ENCODE results near the gene HDAC3. TPM values are rescaled to one million over a fixed set of nuclear protein-coding genes. Genes with fewer than 3 reads are reported as not detected.

HDAC3 gene
- polyA plus RNA-seq, 1 of the 3 experiments (the other 2 are of a cell fraction), result 104 TPM

- H3K79me2 ChIP-seq (ENCODE audit: insufficient read depth), result peaks cover 80% of the 10 kb centered on the region
- H3K9ac ChIP-seq, result no peak overlapping the region
- 97% methylated on average over 2 of the region's 2 CpGs for WGBS (ENCODE audit: low lambda C conversion rate)
- peaks cover 0 to 5% of the 10 kb centered on the region in 2 experiments for H3K36me3 ChIP-seq (replicated peaks in 1 of 2; ENCODE audit: control insufficient read depth in 1 of 2, insufficient read depth in 2 of 2, low read length in 1 of 2)
- POLR2A ChIA-PET, result no interaction called here
- TF ChIP-seq FOXM1 (IDR thresholded peaks at IDR 0.05; ENCODE audit: low read depth), result no peak
- no peak for TF ChIP-seq RXRA (IDR thresholded peaks at IDR 0.05; ENCODE audit: borderline replicate concordance, low read depth)
- TF ChIP-seq TCF12 (IDR thresholded peaks at IDR 0.05), result no peak
- TF ChIP-seq MAX (IDR thresholded peaks at IDR 0.05; ENCODE audit: low read depth), result no peak
- no peak for TF ChIP-seq SIN3A (IDR thresholded peaks at IDR 0.05; ENCODE audit: borderline replicate concordance, low read depth, low read length)
- TF ChIP-seq EP300 (IDR thresholded peaks at IDR 0.05; ENCODE audit: borderline replicate concordance in 1 of 2, low read depth in 1 of 2, low read length in 1 of 2), result no peak
- TF ChIP-seq SMC3 (IDR thresholded peaks at IDR 0.05; ENCODE audit: low read depth, low read length), result no peak
- TF ChIP-seq ELF1 (IDR thresholded peaks at IDR 0.05), result no peak
- TF ChIP-seq MEF2A (IDR thresholded peaks at IDR 0.05; ENCODE audit: borderline replicate concordance, low read depth), result no peak
- no peak for TF ChIP-seq CTCF (IDR thresholded peaks at IDR 0.05)
- TF ChIP-seq FOSL2 (IDR thresholded peaks at IDR 0.05; ENCODE audit: borderline replicate concordance, low read depth), result no peak
- no peak for TF ChIP-seq GATA2 (CRISPR knock-in tag; IDR thresholded peaks at IDR 0.05)
- H3K4me2 ChIP-seq, result no peak overlapping the region
- no peaks in the 10 kb centered on the region for H3K27me3 ChIP-seq (ENCODE audit: insufficient read depth)
- H3K9me3 ChIP-seq, result no peaks in the 10 kb centered on the region
- no peaks in the 10 kb centered on the region for H3K9me2 ChIP-seq
- no peak overlapping the region for H2AFZ ChIP-seq (ENCODE audit: low read depth)
- H3K4me3 ChIP-seq (ENCODE audit: low read depth in 2 of 2, low read length in 1 of 2), result no peak overlapping the region
- H3K4me1 ChIP-seq (ENCODE audit: control insufficient read depth in 1 of 2, insufficient read depth in 2 of 2, low read depth in 1 of 2, low read length in 1 of 2), result peaks cover 0 to 5% of the 10 kb centered on the region in 2 experiments; a peak in 1 of 4 replicates
- CTCF ChIA-PET, result interaction anchor here (0.9 to 3.9 kb wide), 9 partner anchors 8 to 557 kb away, joined by 3 to 42 read pairs (median 6); partner anchors contain the start of genes DIAPH1, HDAC3 and RELL2
- H3K27ac ChIP-seq (ENCODE audit: low read depth in 2 of 2, low read length in 1 of 2), result no peak overlapping the region
- no peak for DNase-seq
- H4K20me1 ChIP-seq (ENCODE audit: insufficient read depth), result peaks cover under 1% of the 10 kb centered on the region; the same call in 1 of the 2 replicates
- peaks cover 14% of the 10 kb centered on the region for H3F3A ChIP-seq (replicated peaks; ENCODE audit: insufficient read depth)
Observed at GRCh38 chr5:141597814-141598213, 38.8 kb downstream of the HDAC3 start.

- peaks cover 78% of the 10 kb centered on the region for H3K79me2 ChIP-seq (ENCODE audit: insufficient read depth)
- H3K9me2 ChIP-seq, result no peaks in the 10 kb centered on the region
- ChIA-PET POLR2A (no interaction called here), CTCF (interaction anchor here (1.1 to 3.9 kb wide), 8 partner anchors 8 to 363 kb away, joined by 3 to 42 read pairs (median 6); partner anchors contain the start of gene DIAPH1)
- H3K27me3 ChIP-seq (ENCODE audit: insufficient read depth), result no peaks in the 10 kb centered on the region
- no peak overlapping the region for H3K9ac ChIP-seq
- no peak overlapping the region for H3K4me3 ChIP-seq (ENCODE audit: low read depth in 2 of 2, low read length in 1 of 2)
- peaks cover 14% of the 10 kb centered on the region for H3F3A ChIP-seq (replicated peaks; ENCODE audit: insufficient read depth)
- peaks cover 0 to 5% of the 10 kb centered on the region in 2 experiments; a peak in 1 of 4 replicates for H3K4me1 ChIP-seq (ENCODE audit: control insufficient read depth in 1 of 2, insufficient read depth in 2 of 2, low read depth in 1 of 2, low read length in 1 of 2)
- no peak overlapping the region for H3K27ac ChIP-seq (ENCODE audit: low read depth in 2 of 2, low read length in 1 of 2)
- H2AFZ ChIP-seq (ENCODE audit: low read depth), result no peak overlapping the region
- H3K36me3 ChIP-seq (replicated peaks in 1 of 2; ENCODE audit: control insufficient read depth in 1 of 2, insufficient read depth in 2 of 2, low read length in 1 of 2), result peaks cover 0 to 5% of the 10 kb centered on the region in 2 experiments
- H3K9me3 ChIP-seq, result no peaks in the 10 kb centered on the region
- 70% methylated on average over 2 of the region's 2 CpGs for WGBS (ENCODE audit: low lambda C conversion rate)
- H4K20me1 ChIP-seq (ENCODE audit: insufficient read depth), result peaks cover 4% of the 10 kb centered on the region; the same call in 1 of the 2 replicates
- H3K4me2 ChIP-seq, result no peak overlapping the region
- no peak for DNase-seq
- TF ChIP-seq NFIC (IDR thresholded peaks at IDR 0.05; ENCODE audit: borderline replicate concordance) (no peak), TCF12 (IDR thresholded peaks at IDR 0.05) (no peak), USF1 (IDR thresholded peaks at IDR 0.05; ENCODE audit: borderline replicate concordance, low read depth) (no peak), FOXM1 (IDR thresholded peaks at IDR 0.05; ENCODE audit: low read depth) (no peak), ELF1 (IDR thresholded peaks at IDR 0.05) (no peak), MAX (IDR thresholded peaks at IDR 0.05; ENCODE audit: low read depth) (no peak), RCOR1 (IDR thresholded peaks at IDR 0.05; ENCODE audit: low read length) (no peak), MXI1 (IDR thresholded peaks at IDR 0.05; ENCODE audit: low read depth, low read length) (no peak), RXRA (IDR thresholded peaks at IDR 0.05; ENCODE audit: borderline replicate concordance, low read depth) (no peak), EZH2phosphoT487 (IDR thresholded peaks at IDR 0.05; ENCODE audit: borderline replicate concordance, low read depth) (no peak), RAD21 (IDR thresholded peaks at IDR 0.05; ENCODE audit: low read length) (no peak), TAF1 (IDR thresholded peaks at IDR 0.05; ENCODE audit: borderline replicate concordance, low read depth, low read length) (no peak)
- TF ChIP-seq, protein P1, sequence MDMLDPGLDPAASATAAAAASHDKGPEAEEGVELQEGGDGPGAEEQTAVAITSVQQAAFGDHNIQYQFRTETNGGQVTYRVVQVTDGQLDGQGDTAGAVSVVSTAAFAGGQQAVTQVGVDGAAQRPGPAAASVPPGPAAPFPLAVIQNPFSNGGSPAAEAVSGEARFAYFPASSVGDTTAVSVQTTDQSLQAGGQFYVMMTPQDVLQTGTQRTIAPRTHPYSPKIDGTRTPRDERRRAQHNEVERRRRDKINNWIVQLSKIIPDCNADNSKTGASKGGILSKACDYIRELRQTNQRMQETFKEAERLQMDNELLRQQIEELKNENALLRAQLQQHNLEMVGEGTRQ (IDR thresholded peaks at IDR 0.05; ENCODE audit: borderline replicate concordance, low read depth, low read length), result no peak
- TF ChIP-seq, protein P2, sequence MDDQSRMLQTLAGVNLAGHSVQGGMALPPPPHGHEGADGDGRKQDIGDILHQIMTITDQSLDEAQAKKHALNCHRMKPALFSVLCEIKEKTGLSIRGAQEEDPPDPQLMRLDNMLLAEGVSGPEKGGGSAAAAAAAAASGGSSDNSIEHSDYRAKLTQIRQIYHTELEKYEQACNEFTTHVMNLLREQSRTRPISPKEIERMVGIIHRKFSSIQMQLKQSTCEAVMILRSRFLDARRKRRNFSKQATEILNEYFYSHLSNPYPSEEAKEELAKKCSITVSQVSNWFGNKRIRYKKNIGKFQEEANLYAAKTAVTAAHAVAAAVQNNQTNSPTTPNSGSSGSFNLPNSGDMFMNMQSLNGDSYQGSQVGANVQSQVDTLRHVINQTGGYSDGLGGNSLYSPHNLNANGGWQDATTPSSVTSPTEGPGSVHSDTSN (IDR thresholded peaks at IDR 0.05), result no peak
- TF ChIP-seq, protein P3, sequence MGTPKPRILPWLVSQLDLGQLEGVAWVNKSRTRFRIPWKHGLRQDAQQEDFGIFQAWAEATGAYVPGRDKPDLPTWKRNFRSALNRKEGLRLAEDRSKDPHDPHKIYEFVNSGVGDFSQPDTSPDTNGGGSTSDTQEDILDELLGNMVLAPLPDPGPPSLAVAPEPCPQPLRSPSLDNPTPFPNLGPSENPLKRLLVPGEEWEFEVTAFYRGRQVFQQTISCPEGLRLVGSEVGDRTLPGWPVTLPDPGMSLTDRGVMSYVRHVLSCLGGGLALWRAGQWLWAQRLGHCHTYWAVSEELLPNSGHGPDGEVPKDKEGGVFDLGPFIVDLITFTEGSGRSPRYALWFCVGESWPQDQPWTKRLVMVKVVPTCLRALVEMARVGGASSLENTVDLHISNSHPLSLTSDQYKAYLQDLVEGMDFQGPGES (IDR thresholded peaks at IDR 0.05; ENCODE audit: low read depth, low read length), result no peak
Observed at GRCh38 chr5:141597394-141597793, 39.3 kb downstream of the HDAC3 start.
